ENCODE data around the gene ISLR.

Gene ISLR

GRCh38 chr15:74158855-74159650, 14.5 kb upstream of the ISLR start:
- TF ChIP-seq ZNF354C (tag by site-specific recombination; IDR thresholded peaks at IDR 0.05; ENCODE audit: borderline replicate concordance, low read depth): no peak
- no peak for TF ChIP-seq ZSCAN5A (tag by site-specific recombination; IDR thresholded peaks at IDR 0.05)
- TF ChIP-seq ZNF416 (tag by site-specific recombination; IDR thresholded peaks at IDR 0.05): no peak
- no peak for TF ChIP-seq ZNF768 (tag by site-specific recombination; IDR thresholded peaks at IDR 0.05)
- no peak for TF ChIP-seq KLF7 (tag by site-specific recombination; IDR thresholded peaks at IDR 0.05; ENCODE audit: borderline replicate concordance)
- TF ChIP-seq ZFP69B (tag by site-specific recombination; IDR thresholded peaks at IDR 0.05): no peak
- TF ChIP-seq ZNF776 (tag by site-specific recombination; IDR thresholded peaks at IDR 0.05; ENCODE audit: borderline replicate concordance): no peak
- TF ChIP-seq ZNF223 (tag by site-specific recombination; IDR thresholded peaks at IDR 0.05): no peak
- no peak for TF ChIP-seq ZBTB49 (tag by site-specific recombination; IDR thresholded peaks at IDR 0.05; ENCODE audit: low read depth)
- no peak for TF ChIP-seq WT1 (tag by site-specific recombination; IDR thresholded peaks at IDR 0.05)
- TF ChIP-seq ZNF202 (tag by site-specific recombination; IDR thresholded peaks at IDR 0.05; ENCODE audit: borderline replicate concordance): no peak
- no peak for TF ChIP-seq HOXC10 (CRISPR knock-in tag; IDR thresholded peaks at IDR 0.05)
- TF ChIP-seq ZNF2 (tag by site-specific recombination; IDR thresholded peaks at IDR 0.05): no peak
- TF ChIP-seq ZNF571 (tag by site-specific recombination; IDR thresholded peaks at IDR 0.05): no peak
- Histone ChIP-seq H3K4me1 (ENCODE audit: control insufficient read depth, insufficient read depth, low read length) (no peaks in the 10 kb centered on the region), H3K27ac (ENCODE audit: extremely low read depth, low read depth, low read length) (no peak overlapping the region), H3K4me3 (ENCODE audit: low read depth, low read length) (no peak overlapping the region), H3K36me3 (ENCODE audit: control insufficient read depth in 2 of 2, insufficient read depth in 1 of 2, low read length in 2 of 2) (no peaks in the 10 kb centered on the region), H3K9me3 (ENCODE audit: control insufficient read depth, insufficient read depth, low read depth, low read length) (no peaks in the 10 kb centered on the region)
- CTCF ChIA-PET: interaction anchor here (0.6 to 1.8 kb wide), 4 partner anchors 15 to 149 kb away, joined by 3 to 5 read pairs (median 4); no protein-coding TSS in a partner anchor
- POLR2A ChIA-PET: interaction anchor here (1.1 kb wide), 1 partner anchor 37 kb away, joined by 3 read pairs; no protein-coding TSS in a partner anchor

- Histone ChIP-seq H3K27ac (ENCODE audit: extremely low read depth, low read depth, low read length) (no peak overlapping the region), H3K4me1 (ENCODE audit: control insufficient read depth, insufficient read depth, low read length) (no peaks in the 10 kb centered on the region), H3K4me3 (ENCODE audit: low read depth, low read length) (no peak overlapping the region), H3K9me3 (ENCODE audit: control insufficient read depth, insufficient read depth, low read depth, low read length) (no peaks in the 10 kb centered on the region), H3K36me3 (ENCODE audit: control insufficient read depth in 2 of 2, insufficient read depth in 1 of 2, low read length in 2 of 2) (no peaks in the 10 kb centered on the region)
- POLR2A ChIA-PET: interaction anchor here (0.6 to 1.1 kb wide), 2 partner anchors 37 to 311 kb away, joined by 3 to 4 read pairs; no protein-coding TSS in a partner anchor
- CTCF ChIA-PET: interaction anchor here (0.6 to 1.8 kb wide), 4 partner anchors 16 to 1489 kb away, joined by 3 to 5 read pairs (median 4); no protein-coding TSS in a partner anchor
- TF ChIP-seq GLI2 (tag by site-specific recombination; IDR thresholded peaks at IDR 0.05; ENCODE audit: borderline replicate concordance, low read depth) (no peak), KLF7 (tag by site-specific recombination; IDR thresholded peaks at IDR 0.05; ENCODE audit: borderline replicate concordance) (no peak), ZNF112 (tag by site-specific recombination; IDR thresholded peaks at IDR 0.05) (no peak), ZNF692 (tag by site-specific recombination; IDR thresholded peaks at IDR 0.05) (no peak), MYNN (tag by site-specific recombination; IDR thresholded peaks at IDR 0.05; ENCODE audit: borderline replicate concordance) (no peak), ZNF223 (tag by site-specific recombination; IDR thresholded peaks at IDR 0.05) (no peak), BCL11A (tag by site-specific recombination; IDR thresholded peaks at IDR 0.05; ENCODE audit: low read depth) (no peak), ZNF362 (tag by site-specific recombination; IDR thresholded peaks at IDR 0.05) (no peak), KLF9 (tag by site-specific recombination; IDR thresholded peaks at IDR 0.05; ENCODE audit: low read depth) (no peak), ZNF776 (tag by site-specific recombination; IDR thresholded peaks at IDR 0.05; ENCODE audit: borderline replicate concordance) (no peak), SCRT1 (tag by site-specific recombination; IDR thresholded peaks at IDR 0.05; ENCODE audit: borderline replicate concordance) (no peak), ZNF510 (tag by site-specific recombination; IDR thresholded peaks at IDR 0.05; ENCODE audit: insufficient replicate concordance) (no peak), ZNF266 (tag by site-specific recombination; IDR thresholded peaks at IDR 0.05; ENCODE audit: low read depth) (no peak)
Measured at GRCh38 chr15:74159773-74160172, 13.7 kb upstream of the ISLR start.

Data from HEK293 (cell line).